GM06990 (cell line): ENCODE results near the gene GRAMD2B.

Experiments used
- DNase-seq: peaks from one replicate; pipeline ENCODE4 v3.0.0-alpha.2; 2011; ENCODE audit not compliant: insufficient read length; ENCODE audit errors: extremely low read depth
- H3K27me3 ChIP-seq: replicated peaks from 2 replicates; pipeline ENCODE4 v1.6.0; 2011; ENCODE audit warnings: low read length; ENCODE audit not compliant: control insufficient read depth, insufficient read depth
- H3K36me3 ChIP-seq: 2 replicates; pipeline ENCODE4 v1.5.1; 2011; ENCODE audit warnings: low read length; ENCODE audit not compliant: control insufficient read depth, insufficient read depth
- H3K4me3 ChIP-seq: replicated peaks from 2 replicates; pipeline ENCODE4 v1.5.1; 2011; ENCODE audit warnings: low read depth, mild to moderate bottlenecking, control low read depth, low read length
- CTCF ChIP-seq: IDR thresholded peaks from 2 replicates; pipeline ENCODE4 v1.5.1; 2011; ENCODE audit warnings: low read length, control low read depth, mild to moderate bottlenecking, inconsistent platforms; ENCODE audit not compliant: insufficient read depth, poor library complexity, severe bottlenecking

The GRAMD2B gene

GRCh38 chr5:126430631-126431030, 7.4 kb downstream of the GRAMD2B start:
- Histone ChIP-seq H3K36me3 (no peaks in the 10 kb centered on the region), H3K4me3 (no peak overlapping the region), H3K27me3 (no peaks in the 10 kb centered on the region)
- TF ChIP-seq CTCF = no peak
- DNase-seq = no peak

GRCh38 chr5:126433701-126434100, 10.5 kb downstream of the GRAMD2B start:
- TF ChIP-seq CTCF = no peak
- no peak for DNase-seq
- Histone ChIP-seq H3K27me3 (no peaks in the 10 kb centered on the region), H3K4me3 (no peak overlapping the region), H3K36me3 (no peaks in the 10 kb centered on the region)

DNA sequence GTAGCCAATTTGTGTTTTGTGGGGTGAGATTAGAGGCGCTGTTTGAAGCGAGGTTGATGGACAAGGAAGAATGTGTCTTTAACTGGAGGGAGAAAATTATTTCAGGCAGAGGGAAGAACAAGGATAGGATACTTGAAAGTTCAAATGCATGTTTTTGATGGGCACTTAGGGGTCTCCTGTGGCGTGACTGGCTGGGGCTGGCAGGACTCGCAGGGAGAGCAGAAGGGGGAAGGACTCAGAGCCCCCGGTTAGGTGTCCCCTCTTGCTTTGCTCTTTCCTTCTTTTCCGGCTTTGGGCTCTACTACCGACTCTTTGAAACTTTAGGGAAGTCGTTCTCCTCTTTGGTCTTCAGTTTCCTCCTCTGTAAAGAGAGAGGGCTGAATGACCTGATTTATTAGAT, 12.1 kb downstream of the GRAMD2B start:
- Histone ChIP-seq H3K4me3 (no peak overlapping the region), H3K27me3 (no peaks in the 10 kb centered on the region), H3K36me3 (no peaks in the 10 kb centered on the region; the same call in 1 of the 2 replicates)
- no peak for DNase-seq
- no peak for TF ChIP-seq CTCF

GRCh38 chr5:126435714-126436113, 12.5 kb downstream of the GRAMD2B start:
- no peak for TF ChIP-seq CTCF
- Histone ChIP-seq H3K36me3 (no peaks in the 10 kb centered on the region; the same call in 1 of the 2 replicates), H3K4me3 (no peak overlapping the region), H3K27me3 (no peaks in the 10 kb centered on the region)
- DNase-seq = no peak

GRCh38 chr5:126437721-126438120, 14.5 kb downstream of the GRAMD2B start:
- Histone ChIP-seq H3K4me3 (no peak overlapping the region), H3K27me3 (no peaks in the 10 kb centered on the region), H3K36me3 (no peaks in the 10 kb centered on the region; the same call in 1 of the 2 replicates)
- no peak for TF ChIP-seq CTCF
- DNase-seq = no peak

DNA sequence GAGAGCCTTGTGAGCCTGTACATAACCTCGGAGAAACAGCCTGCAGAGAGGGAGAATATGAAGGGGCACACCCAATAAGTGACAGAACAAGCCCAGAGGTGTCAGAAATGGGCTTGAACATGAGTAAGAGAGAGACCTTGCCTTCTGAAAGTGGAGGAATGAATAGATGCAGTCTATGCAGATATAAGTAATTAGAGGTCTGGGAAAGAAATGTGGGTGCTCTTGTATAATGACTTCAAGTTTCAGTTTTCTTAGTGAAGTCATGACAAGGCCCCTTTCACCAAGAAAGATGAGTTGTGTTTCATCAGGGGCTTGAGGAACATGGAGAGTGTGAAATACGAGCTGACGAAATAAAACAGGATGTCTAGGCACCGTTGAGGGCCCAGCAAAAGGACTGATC, 15.1 kb downstream of the GRAMD2B start:
- H3K36me3 ChIP-seq = no peaks in the 10 kb centered on the region; the same call in 1 of the 2 replicates
- H3K27me3 ChIP-seq = no peaks in the 10 kb centered on the region
- no peak for TF ChIP-seq CTCF
- peak; percentile 64 for DNase-seq
- no peak overlapping the region for H3K4me3 ChIP-seq
